Duodenal mucosa (tissue), 2 donors: ENCODE results near the gene FASTKD1.

Source experiments
- H3K27ac ChIP-seq: one replicate; pipeline ENCODE4 v1.7.0; 2013; ENCODE audit warnings: low read depth, low read length
- H3K27me3 ChIP-seq, 2 donors: one replicate each; pipeline ENCODE4 v1.7.0; 2013; ENCODE audit warnings: low read length in 2 of 2, control low read depth in 1 of 2; ENCODE audit not compliant: insufficient read depth in 2 of 2, control insufficient read depth in 1 of 2
- H3K36me3 ChIP-seq, 2 donors: one replicate each; pipeline ENCODE4 v1.7.0; 2013; ENCODE audit warnings: low read length in 2 of 2, control low read depth in 1 of 2; ENCODE audit not compliant: insufficient read depth in 2 of 2, control insufficient read depth in 1 of 2
- H3K4me1 ChIP-seq, 2 donors: one replicate each; pipeline ENCODE4 v1.7.0; 2013; ENCODE audit warnings: low read length in 2 of 2, control low read depth in 1 of 2; ENCODE audit not compliant: insufficient read depth in 2 of 2, control insufficient read depth in 1 of 2
- H3K4me3 ChIP-seq, 2 donors: one replicate each; pipeline ENCODE4 v1.7.0; 2013; ENCODE audit warnings: low read length in 2 of 2, low read depth in 1 of 2
- H3K9ac ChIP-seq, 2 donors: one replicate each; pipeline ENCODE4 v1.7.0; 2013; ENCODE audit warnings: low read length in 2 of 2, low read depth in 1 of 2
- H3K9me3 ChIP-seq, 2 donors: one replicate each; pipeline ENCODE4 v1.7.0; 2013; ENCODE audit warnings: low read length in 2 of 2, control low read depth in 1 of 2; ENCODE audit not compliant: control insufficient read depth in 1 of 2

FASTKD1 gene

GRCh38 chr2:169512525-169512924 is 61.1 kb downstream of the FASTKD1 start:
- Histone ChIP-seq H3K9me3 (no peaks in the 10 kb centered on the region), H3K27me3 (no peaks in the 10 kb centered on the region), H3K36me3 (no peaks in the 10 kb centered on the region), H3K4me3 (no peak overlapping the region), H3K27ac (no peak overlapping the region), H3K4me1 (peaks cover 0 to 9% of the 10 kb centered on the region in 2 donors), H3K9ac (no peak overlapping the region)

- no peaks in the 10 kb centered on the region for H3K36me3 ChIP-seq
- no peaks in the 10 kb centered on the region for H3K27me3 ChIP-seq
- no peak overlapping the region for H3K9ac ChIP-seq
- peaks cover 0 to 14% of the 10 kb centered on the region in 2 donors for H3K4me1 ChIP-seq
- H3K27ac ChIP-seq, result no peak overlapping the region
- H3K4me3 ChIP-seq, result no peak overlapping the region
- H3K9me3 ChIP-seq, result no peaks in the 10 kb centered on the region
These were observed 61.8 kb downstream of the FASTKD1 start for GRCh38 chr2:169511818-169512217.

GRCh38 chr2:169510496-169510895 is 63.2 kb downstream of the FASTKD1 start:
- Histone ChIP-seq H3K4me3 (no peak overlapping the region), H3K9ac (no peak overlapping the region), H3K36me3 (no peaks in the 10 kb centered on the region), H3K27ac (no peak overlapping the region), H3K9me3 (no peaks in the 10 kb centered on the region), H3K27me3 (no peaks in the 10 kb centered on the region), H3K4me1 (peaks cover 0 to 14% of the 10 kb centered on the region in 2 donors)

- no peak overlapping the region for H3K9ac ChIP-seq
- no peaks in the 10 kb centered on the region for H3K36me3 ChIP-seq
- H3K4me1 ChIP-seq, result peaks cover 0 to 14% of the 10 kb centered on the region in 2 donors
- no peaks in the 10 kb centered on the region for H3K9me3 ChIP-seq
- H3K4me3 ChIP-seq, result no peak overlapping the region
- no peak overlapping the region for H3K27ac ChIP-seq
- no peaks in the 10 kb centered on the region for H3K27me3 ChIP-seq
These were observed 63.7 kb downstream of the FASTKD1 start for GRCh38 chr2:169509955-169510354.

GRCh38 chr2:169509298-169509885 is 64.3 kb downstream of the FASTKD1 start, which contains the start of gene KLHL41:
Gene KLHL41, plus strand, starts transcription at chr2:169509702. Its CDS starts 77 bp downstream, at chr2:169509779.
- H3K9ac ChIP-seq, result no peak within 1 kb of the TSS
- H3K4me3 ChIP-seq, result no peak within 1 kb of the TSS
- no peak within 1 kb of the TSS for H3K27ac ChIP-seq
- no peaks in the 10 kb centered on the region for H3K9me3 ChIP-seq
- H3K36me3 ChIP-seq, result no peaks in the 10 kb centered on the region
- H3K4me1 ChIP-seq, result peaks cover 0 to 14% of the 10 kb centered on the region in 2 donors
- no peaks in the 10 kb centered on the region for H3K27me3 ChIP-seq

- Histone ChIP-seq H3K27ac (no peak overlapping the region), H3K27me3 (no peaks in the 10 kb centered on the region), H3K36me3 (no peaks in the 10 kb centered on the region), H3K9ac (no peak overlapping the region), H3K4me3 (no peak overlapping the region), H3K4me1 (peaks cover 0 to 14% of the 10 kb centered on the region in 2 donors), H3K9me3 (no peaks in the 10 kb centered on the region)
These were observed 66.0 kb downstream of the FASTKD1 start for GRCh38 chr2:169507698-169508097.

GRCh38 chr2:169504651-169505050 is 69.0 kb downstream of the FASTKD1 start:
- Histone ChIP-seq H3K27ac (no peak overlapping the region), H3K36me3 (peaks cover 0 to 5% of the 10 kb centered on the region in 2 donors), H3K4me1 (peaks cover 0 to 11% of the 10 kb centered on the region in 2 donors), H3K9ac (no peak overlapping the region), H3K4me3 (no peak overlapping the region), H3K9me3 (no peaks in the 10 kb centered on the region), H3K27me3 (no peaks in the 10 kb centered on the region)

GRCh38 chr2:169495310-169495928 is 78.2 kb downstream of the FASTKD1 start:
- H3K9ac ChIP-seq, result no peak overlapping the region
- H3K4me3 ChIP-seq, result no peak overlapping the region
- peaks cover 0 to 10% of the 10 kb centered on the region in 2 donors for H3K4me1 ChIP-seq
- H3K27me3 ChIP-seq, result no peaks in the 10 kb centered on the region
- no peak overlapping the region for H3K27ac ChIP-seq
- no peaks in the 10 kb centered on the region for H3K9me3 ChIP-seq
- peaks cover 0 to 4% of the 10 kb centered on the region in 2 donors for H3K36me3 ChIP-seq

GRCh38 chr2:169493360-169493759 is 80.3 kb downstream of the FASTKD1 start:
- Histone ChIP-seq H3K9me3 (no peaks in the 10 kb centered on the region), H3K4me1 (peaks cover 0 to 10% of the 10 kb centered on the region in 2 donors), H3K27ac (no peak overlapping the region), H3K4me3 (no peak overlapping the region), H3K36me3 (no peaks in the 10 kb centered on the region), H3K9ac (no peak overlapping the region), H3K27me3 (no peaks in the 10 kb centered on the region)

GRCh38 chr2:169491378-169491777 is 82.3 kb downstream of the FASTKD1 start:
- peaks cover 0 to 10% of the 10 kb centered on the region in 2 donors for H3K4me1 ChIP-seq
- H3K36me3 ChIP-seq, result no peaks in the 10 kb centered on the region
- H3K27ac ChIP-seq, result no peak overlapping the region
- no peaks in the 10 kb centered on the region for H3K27me3 ChIP-seq
- H3K9ac ChIP-seq, result no peak overlapping the region
- H3K9me3 ChIP-seq, result no peaks in the 10 kb centered on the region
- H3K4me3 ChIP-seq, result no peak overlapping the region
